Stimulated activated CD4-positive, alpha-beta T cell treated with anti-CD3 and anti-CD28 coated beads, Interleukin-4, amount 100 ng/mL, for 1 hour (primary cell): ENCODE measurements around the gene ERGIC3.
"Not testable (repeated sequence)": the region's sequence is repeated elsewhere in the genome, so short reads cannot be mapped to it uniquely, and the experiment has no call there.

Source experiments
- DNase-seq: peaks from one replicate; pipeline ENCODE4 v3.0.0-alpha.2; 2020

ERGIC3 gene

GRCh38 chr20:35523298-35523888, 18.5 kb upstream of the ERGIC3 start:
- peak; percentile 21 for DNase-seq

GRCh38 chr20:35525639-35526038, 16.2 kb upstream of the ERGIC3 start:
- no peak for DNase-seq

GRCh38 chr20:35527122-35527769, 14.6 kb upstream of the ERGIC3 start:
- no peak for DNase-seq

GRCh38 chr20:35529552-35529951, 12.3 kb upstream of the ERGIC3 start, which contains the start of gene C20orf173:
TSS of gene C20orf173 (minus strand) at chr20:35529652. CDS start at chr20:35529373, 279 bp downstream.
- no peak for DNase-seq

- no peak for DNase-seq
Observed at GRCh38 chr20:35539756-35540212, 2.1 kb upstream of the ERGIC3 start.

GRCh38 chr20:35541118-35541782, 628 bp upstream of the ERGIC3 start:
- DNase-seq, result no peak

GRCh38 chr20:35542990-35543389, 1.1 kb downstream of the ERGIC3 start:
- DNase-seq, result no peak

- DNase-seq, result no peak
Observed at GRCh38 chr20:35544436-35544835, 2.6 kb downstream of the ERGIC3 start.

- DNase-seq, result not testable (repeated sequence)
Observed at GRCh38 chr20:35544941-35545340, 3.1 kb downstream of the ERGIC3 start.

- DNase-seq, result no peak
Observed at GRCh38 chr20:35546127-35546526, 4.2 kb downstream of the ERGIC3 start.

- DNase-seq, result no peak
Observed at GRCh38 chr20:35547329-35547728, 5.5 kb downstream of the ERGIC3 start.

GRCh38 chr20:35551503-35551902, 9.6 kb downstream of the ERGIC3 start:
- no peak for DNase-seq

GRCh38 chr20:35552914-35553313, 11.0 kb downstream of the ERGIC3 start:
- DNase-seq, result no peak

GRCh38 chr20:35555461-35555860, 13.6 kb downstream of the ERGIC3 start:
- not testable (repeated sequence) for DNase-seq

GRCh38 chr20:35555951-35556645, 14.2 kb downstream of the ERGIC3 start:
- DNase-seq, result no peak

- DNase-seq, result no peak
Observed at GRCh38 chr20:35556871-35557270, 15.0 kb downstream of the ERGIC3 start.

- DNase-seq, result no peak
Observed at GRCh38 chr20:35558451-35558850, 16.6 kb downstream of the ERGIC3 start.

- DNase-seq, result no peak
Observed at GRCh38 chr20:35559042-35559693, 17.3 kb downstream of the ERGIC3 start.

GRCh38 chr20:35560105-35560511, 18.2 kb downstream of the ERGIC3 start:
- DNase-seq, result no peak

- no peak for DNase-seq
Observed at GRCh38 chr20:35560541-35560940, 18.7 kb downstream of the ERGIC3 start.

- no peak for DNase-seq
Observed at GRCh38 chr20:35561268-35561667, 19.4 kb downstream of the ERGIC3 start.

- no peak for DNase-seq
Observed at GRCh38 chr20:35561671-35562070, 19.8 kb downstream of the ERGIC3 start.

- no peak for DNase-seq
Observed at GRCh38 chr20:35562541-35563110, 20.7 kb downstream of the ERGIC3 start.
